T-helper 1 cell treated with Interleukin-12 subunit alpha and Interleukin-12 subunit beta and Interleukin-4 antibody, amounts not matched to agents 30 μg/mL and 1 μg/mL, for 36 hours (primary cell): ENCODE data around the gene FOSB.
"Not testable (repeated sequence)": the region's sequence is repeated elsewhere in the genome, so short reads cannot be mapped to it uniquely, and the experiment has no call there.

Experiments
- H3K27ac Mint-ChIP-seq: one replicate; pipeline ENCODE4 v1.8.0; 2021; ENCODE audit warnings: mild to moderate bottlenecking, mixed read lengths
- H3K27me3 Mint-ChIP-seq: one replicate; pipeline ENCODE4 v1.8.0; 2021; ENCODE audit warnings: low read depth, mixed read lengths
- H3K36me3 Mint-ChIP-seq: one replicate; pipeline ENCODE4 v1.8.0; 2021; ENCODE audit warnings: low read depth, mixed read lengths
- H3K4me1 Mint-ChIP-seq: one replicate; pipeline ENCODE4 v1.8.0; 2021; ENCODE audit warnings: low read depth, mixed read lengths
- H3K4me3 Mint-ChIP-seq: one replicate; pipeline ENCODE4 v1.8.0; 2021; ENCODE audit warnings: mild to moderate bottlenecking, moderate library complexity, mixed read lengths
- H3K9me3 Mint-ChIP-seq: one replicate; pipeline ENCODE4 v1.8.0; 2021; ENCODE audit warnings: mixed read lengths

FOSB gene

DNA sequence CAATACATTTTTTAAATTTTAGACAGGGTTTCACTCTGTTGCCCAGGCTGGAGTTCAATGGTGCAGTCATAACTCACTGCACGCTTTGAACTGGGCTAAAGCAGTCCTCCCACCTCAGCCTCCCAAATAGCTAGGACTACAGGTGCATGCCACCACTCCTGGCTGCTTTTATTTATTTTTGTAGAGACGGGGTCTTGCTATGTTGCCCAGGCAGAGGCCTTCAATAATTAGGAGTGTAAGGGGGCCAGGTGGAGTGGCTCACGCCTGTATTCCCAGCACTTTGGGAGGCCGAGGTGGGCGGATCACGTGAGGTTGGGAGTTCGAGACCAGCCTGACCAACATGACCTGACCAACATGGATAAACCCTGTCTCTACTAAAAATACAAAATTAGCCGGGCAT is 35.3 kb upstream of the FOSB start:
- H3K27ac Mint-ChIP-seq, H3K36me3 Mint-ChIP-seq, H3K4me1 Mint-ChIP-seq, H3K9me3 Mint-ChIP-seq, H3K4me3 Mint-ChIP-seq: not testable (repeated sequence)
- H3K27me3 Mint-ChIP-seq: peaks cover 19% of the 10 kb centered on the region

DNA sequence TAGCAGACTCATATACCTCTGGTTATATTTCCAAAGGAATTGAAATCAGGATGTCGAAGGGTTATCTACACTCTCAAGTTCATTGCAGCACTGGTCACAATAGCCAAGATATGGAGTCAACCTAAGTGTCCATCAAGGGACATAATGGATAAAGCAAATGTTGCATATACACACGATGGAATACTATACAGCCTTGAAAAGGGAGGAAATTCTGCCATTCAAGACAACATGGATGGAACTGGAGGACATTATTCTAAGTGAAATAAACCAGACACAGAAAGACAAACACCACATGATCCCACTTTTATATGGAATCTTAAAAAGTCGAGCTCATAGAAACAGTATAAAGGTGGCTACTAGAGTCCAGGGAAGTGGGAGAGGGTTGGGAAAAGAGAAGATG is 30.5 kb upstream of the FOSB start:
- H3K36me3 Mint-ChIP-seq: no peaks in the 10 kb centered on the region
- H3K4me3 Mint-ChIP-seq: no peak overlapping the region
- no peaks in the 10 kb centered on the region for H3K27me3 Mint-ChIP-seq
- peaks cover 10% of the 10 kb centered on the region for H3K4me1 Mint-ChIP-seq
- no peak overlapping the region for H3K27ac Mint-ChIP-seq
- no peaks in the 10 kb centered on the region for H3K9me3 Mint-ChIP-seq

DNA sequence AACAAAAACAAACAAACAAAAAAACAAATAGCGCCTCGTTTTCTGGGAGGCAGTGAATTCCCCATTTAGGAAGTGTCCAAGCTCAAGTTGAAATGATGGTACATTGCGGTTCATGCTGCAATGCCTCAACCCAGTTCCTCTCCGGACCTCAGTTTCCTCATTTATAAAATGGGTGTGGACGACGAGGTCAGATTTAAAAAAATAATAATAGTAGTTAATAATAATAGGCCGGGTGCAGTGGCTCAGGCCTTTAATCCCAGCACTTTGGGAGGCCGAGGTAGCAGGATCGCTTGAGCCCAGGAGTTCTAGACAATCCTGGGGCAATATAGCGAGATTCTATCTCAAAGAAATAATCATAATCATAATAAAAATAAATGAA is 28.6 kb upstream of the FOSB start:
- Mint-ChIP-seq H3K4me3 (no peak overlapping the region), H3K4me1 (peaks cover 23% of the 10 kb centered on the region), H3K36me3 (no peaks in the 10 kb centered on the region), H3K27ac (no peak overlapping the region), H3K27me3 (no peaks in the 10 kb centered on the region), H3K9me3 (no peaks in the 10 kb centered on the region)

DNA sequence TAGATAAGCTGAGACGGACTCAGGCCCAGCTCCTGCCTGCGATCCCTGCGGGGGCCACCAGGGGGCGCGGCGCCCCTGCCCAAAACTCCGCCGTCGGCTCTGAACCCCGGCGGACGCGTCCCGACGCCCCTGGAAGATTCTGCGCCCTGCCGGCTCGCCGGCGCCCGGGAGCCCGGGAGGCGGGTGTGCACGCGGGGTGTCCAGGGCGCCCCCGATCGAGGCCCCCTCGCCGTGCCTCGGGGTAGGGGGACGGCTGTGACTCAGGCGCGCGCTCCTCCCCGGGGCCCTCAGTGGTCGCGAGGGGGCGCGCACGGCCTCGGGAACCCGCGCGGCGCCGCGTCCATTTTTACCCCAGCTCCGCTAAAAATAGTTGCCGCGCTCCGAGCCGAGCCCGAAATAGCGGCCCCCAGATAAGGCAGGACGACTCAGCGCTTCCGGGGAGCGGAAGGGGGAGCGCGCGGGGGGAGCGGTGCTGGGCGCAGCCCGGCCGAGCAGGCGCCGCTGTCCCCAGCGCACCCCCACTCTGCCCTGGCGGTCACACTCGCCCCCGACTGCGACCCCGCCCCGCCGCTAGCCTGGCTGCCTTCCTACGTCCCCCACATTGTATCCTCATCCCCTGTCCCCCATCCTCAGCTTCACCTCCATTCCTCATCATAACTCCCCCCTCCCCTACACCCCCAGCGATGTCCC is 28.1 kb upstream of the FOSB start:
- H3K4me3 Mint-ChIP-seq: peak overlapping the region; percentile 72
- peak overlapping the region; percentile 80 for H3K27ac Mint-ChIP-seq
- H3K27me3 Mint-ChIP-seq: no peaks in the 10 kb centered on the region
- peaks cover 23% of the 10 kb centered on the region for H3K4me1 Mint-ChIP-seq
- no peaks in the 10 kb centered on the region for H3K36me3 Mint-ChIP-seq
- H3K9me3 Mint-ChIP-seq: no peaks in the 10 kb centered on the region

DNA sequence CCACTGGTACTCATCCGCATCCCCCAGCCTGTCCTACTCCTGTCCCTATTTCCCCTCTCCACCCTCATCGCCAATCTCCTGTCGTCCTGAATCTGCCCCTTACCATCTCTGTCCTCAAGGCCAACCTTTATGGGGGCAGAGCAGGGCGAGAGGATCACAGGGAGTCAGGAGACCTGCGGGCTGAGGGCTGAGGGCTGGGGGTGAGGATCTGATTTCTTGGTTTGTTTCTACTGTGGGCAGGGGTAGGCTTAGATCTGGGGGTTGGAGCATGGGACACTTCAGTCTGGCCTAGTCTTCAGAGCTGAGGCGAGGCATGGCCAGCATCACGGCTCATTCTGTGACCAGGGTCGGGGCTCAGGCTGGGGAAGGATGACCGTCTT is 27.5 kb upstream of the FOSB start:
- Mint-ChIP-seq H3K27me3 (no peaks in the 10 kb centered on the region), H3K36me3 (no peaks in the 10 kb centered on the region), H3K27ac (peak overlapping the region; percentile 80), H3K9me3 (no peaks in the 10 kb centered on the region), H3K4me1 (peaks cover 23% of the 10 kb centered on the region), H3K4me3 (peak overlapping the region; percentile 72)

DNA sequence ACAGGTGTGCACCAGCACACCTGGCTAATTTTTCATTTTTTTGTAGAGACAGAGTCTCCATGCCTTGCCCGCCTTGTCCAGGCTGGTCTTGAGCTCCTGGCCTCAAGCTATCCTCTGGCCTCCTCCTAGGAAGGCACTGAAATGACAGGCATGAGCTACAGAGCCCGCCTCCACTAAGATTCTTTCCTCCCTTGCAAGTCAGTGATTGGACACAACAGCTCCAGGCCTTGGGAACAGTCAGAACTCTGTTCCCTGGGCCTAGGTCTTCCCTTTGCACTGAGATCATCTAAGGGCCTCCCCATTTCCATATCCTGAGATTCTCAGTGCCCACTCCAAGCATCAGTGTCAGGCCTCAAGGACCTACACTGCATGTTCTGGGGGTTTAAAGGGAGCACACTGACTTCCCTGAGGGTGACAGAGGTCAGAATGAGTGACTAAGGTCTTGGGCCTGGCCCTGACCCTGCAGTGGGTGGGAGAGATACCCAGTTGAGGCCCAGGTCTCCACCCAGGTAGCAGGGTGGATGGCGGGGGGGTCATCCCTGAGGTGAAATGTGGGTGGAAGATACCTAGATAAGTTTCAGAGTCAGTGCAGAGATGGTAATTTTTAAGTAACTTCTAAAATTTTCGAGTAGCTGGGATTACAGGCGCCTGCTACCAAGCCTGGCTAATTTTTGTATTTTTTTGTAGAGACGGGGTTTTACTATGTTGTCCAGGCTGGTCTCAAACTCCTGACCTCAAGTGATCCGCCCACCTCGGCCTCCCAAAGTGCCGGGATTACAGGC is 26.7 kb upstream of the FOSB start:
- H3K27ac Mint-ChIP-seq: peak overlapping the region; percentile 80
- H3K4me3 Mint-ChIP-seq: peak overlapping the region; percentile 72
- H3K27me3 Mint-ChIP-seq: no peaks in the 10 kb centered on the region
- H3K4me1 Mint-ChIP-seq: peaks cover 23% of the 10 kb centered on the region
- no peaks in the 10 kb centered on the region for H3K36me3 Mint-ChIP-seq
- no peaks in the 10 kb centered on the region for H3K9me3 Mint-ChIP-seq

DNA sequence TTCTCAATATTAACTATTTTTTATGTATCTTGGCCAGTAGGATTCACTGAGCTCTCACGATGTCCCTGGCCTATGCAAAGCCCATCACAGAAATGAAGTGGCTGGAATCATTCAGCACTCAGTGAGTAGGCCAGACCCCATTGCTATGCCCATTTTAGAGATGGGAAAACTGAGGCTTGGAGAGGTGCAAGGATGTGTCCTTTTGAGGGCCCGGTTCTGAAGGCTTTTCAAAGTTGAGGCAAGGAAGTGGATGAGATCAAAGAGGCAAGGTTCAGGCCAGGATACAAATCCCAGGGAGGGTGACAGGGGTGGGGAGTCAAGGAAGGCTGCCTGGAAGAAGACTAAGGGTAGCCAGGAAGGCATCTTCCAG is 25.4 kb upstream of the FOSB start:
- Mint-ChIP-seq H3K4me3 (peak overlapping the region; percentile 63), H3K27me3 (no peaks in the 10 kb centered on the region), H3K36me3 (no peaks in the 10 kb centered on the region), H3K4me1 (peaks cover 25% of the 10 kb centered on the region), H3K9me3 (no peaks in the 10 kb centered on the region), H3K27ac (no peak overlapping the region)

DNA sequence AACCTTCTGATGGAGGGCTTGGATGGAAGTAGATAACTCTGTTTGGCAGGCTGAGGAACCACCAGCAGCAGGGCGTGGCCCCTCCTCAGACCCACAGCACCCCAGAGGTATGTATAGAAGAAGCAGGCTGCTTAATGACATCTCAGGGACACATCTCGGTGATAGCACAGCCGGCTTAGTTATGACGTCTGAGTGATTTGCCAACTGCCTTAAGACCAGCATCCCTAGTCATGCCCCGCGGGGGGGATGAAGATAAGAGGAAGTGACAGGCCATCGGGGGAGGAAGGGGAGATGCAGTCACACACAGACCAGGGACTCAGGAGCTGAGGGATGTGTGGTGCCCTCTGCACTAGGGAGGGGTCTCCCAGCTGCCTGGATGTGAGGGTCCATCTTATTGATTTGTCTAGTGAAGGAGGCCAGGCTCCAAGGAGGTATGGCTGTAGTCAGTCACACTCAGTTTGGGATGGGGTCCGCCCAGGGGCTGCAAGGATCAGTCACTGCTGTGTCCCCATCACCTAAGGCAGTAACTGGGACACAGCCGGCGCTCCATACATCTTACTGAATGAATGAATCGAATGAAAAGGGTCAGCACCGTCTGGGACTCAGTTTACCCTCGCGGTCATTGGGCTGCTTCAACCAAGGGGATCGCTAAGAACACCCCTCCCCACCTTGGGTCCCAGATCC is 24.9 kb upstream of the FOSB start:
- Mint-ChIP-seq H3K4me3 (peak overlapping the region; percentile 63), H3K27ac (peak overlapping the region; percentile 46)

DNA sequence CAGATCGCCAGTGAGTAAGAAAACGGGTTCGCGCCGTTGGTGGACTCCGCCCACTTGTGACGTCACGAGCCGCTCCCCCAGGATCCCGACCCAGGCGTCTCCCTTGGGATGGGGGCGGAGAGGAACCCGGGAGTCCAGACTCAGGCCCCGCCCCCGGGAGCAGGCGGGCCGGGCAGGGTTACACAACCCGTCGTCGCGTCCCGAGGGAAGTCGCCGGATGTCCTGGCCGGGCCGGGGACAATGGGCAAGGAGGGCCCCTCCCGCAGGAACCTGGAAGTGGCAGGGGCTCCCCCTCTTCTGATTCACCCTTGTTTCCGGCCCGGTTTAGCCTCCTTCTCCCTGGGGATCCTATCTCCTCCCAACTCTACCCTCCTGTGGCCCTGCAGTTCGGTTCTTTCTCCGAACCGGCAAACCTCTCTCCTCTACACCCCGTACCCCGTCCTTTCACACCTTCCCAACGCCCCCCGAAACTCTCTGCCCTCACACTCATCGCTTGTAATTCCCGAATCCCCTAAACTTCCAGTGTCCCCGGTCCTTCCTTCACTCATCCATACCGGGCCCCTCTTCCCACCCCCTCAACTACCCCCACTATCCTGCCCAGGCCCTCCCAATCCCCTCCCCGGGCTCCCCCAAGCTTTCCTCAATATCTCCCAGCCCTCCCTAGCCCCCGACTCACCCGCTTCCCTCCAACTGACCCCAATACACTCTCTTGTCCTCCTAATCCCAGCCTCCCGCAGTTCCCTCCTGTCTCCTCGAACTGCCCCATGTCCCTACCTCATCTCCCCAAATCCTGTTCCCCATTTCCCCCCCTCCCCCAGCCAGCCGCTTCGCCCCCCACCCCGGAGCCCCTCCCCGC is 24.1 kb upstream of the FOSB start:
- Mint-ChIP-seq H3K27me3 (no peaks in the 10 kb centered on the region), H3K4me1 (peaks cover 27% of the 10 kb centered on the region), H3K9me3 (no peaks in the 10 kb centered on the region), H3K27ac (peak overlapping the region; percentile 85), H3K4me3 (peak overlapping the region; percentile 83), H3K36me3 (no peaks in the 10 kb centered on the region)

More for the DNA sequence above, 24.9 kb upstream of the FOSB start:
- H3K9me3 Mint-ChIP-seq: no peaks in the 10 kb centered on the region
- no peaks in the 10 kb centered on the region for H3K27me3 Mint-ChIP-seq
- H3K36me3 Mint-ChIP-seq: no peaks in the 10 kb centered on the region
- peaks cover 27% of the 10 kb centered on the region for H3K4me1 Mint-ChIP-seq

DNA sequence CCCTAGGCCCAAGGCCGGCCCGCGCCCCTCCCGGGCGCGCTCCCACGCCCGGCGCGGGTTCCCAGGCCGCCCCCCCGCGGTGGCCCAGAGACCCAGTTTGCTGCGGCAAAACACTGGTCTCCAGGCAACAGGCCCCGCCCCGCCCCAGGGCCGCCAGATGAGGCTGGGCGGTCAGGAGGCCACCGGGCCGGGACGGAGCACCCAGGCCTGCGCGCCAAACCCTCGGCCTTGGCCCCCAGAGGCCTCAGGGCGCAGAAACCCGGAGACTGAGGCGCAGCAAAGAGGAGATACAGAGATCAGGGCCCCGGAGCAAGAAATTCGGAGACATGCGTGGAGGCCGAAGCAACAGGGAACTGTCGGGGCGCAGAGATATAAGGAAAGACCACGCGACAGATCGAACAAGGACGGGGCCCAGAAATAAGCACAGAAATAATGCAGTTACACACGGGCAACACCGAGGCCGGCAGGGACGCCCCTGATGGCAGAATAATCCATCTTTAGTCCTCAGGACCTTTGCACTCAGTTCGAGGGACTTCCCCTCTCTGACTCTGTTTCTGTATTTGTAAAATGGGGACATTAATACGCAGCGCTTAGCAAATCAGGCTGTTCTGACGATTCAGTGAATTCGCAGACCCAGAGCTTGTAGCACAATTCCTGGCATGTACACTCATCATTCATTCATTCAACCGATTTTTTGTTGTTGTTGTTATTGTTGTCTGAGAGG is 23.3 kb upstream of the FOSB start:
- H3K27ac Mint-ChIP-seq: no peak overlapping the region
- no peaks in the 10 kb centered on the region for H3K27me3 Mint-ChIP-seq
- H3K4me1 Mint-ChIP-seq: peaks cover 31% of the 10 kb centered on the region
- no peaks in the 10 kb centered on the region for H3K36me3 Mint-ChIP-seq
- no peaks in the 10 kb centered on the region for H3K9me3 Mint-ChIP-seq
- H3K4me3 Mint-ChIP-seq: peak overlapping the region; percentile 14

DNA sequence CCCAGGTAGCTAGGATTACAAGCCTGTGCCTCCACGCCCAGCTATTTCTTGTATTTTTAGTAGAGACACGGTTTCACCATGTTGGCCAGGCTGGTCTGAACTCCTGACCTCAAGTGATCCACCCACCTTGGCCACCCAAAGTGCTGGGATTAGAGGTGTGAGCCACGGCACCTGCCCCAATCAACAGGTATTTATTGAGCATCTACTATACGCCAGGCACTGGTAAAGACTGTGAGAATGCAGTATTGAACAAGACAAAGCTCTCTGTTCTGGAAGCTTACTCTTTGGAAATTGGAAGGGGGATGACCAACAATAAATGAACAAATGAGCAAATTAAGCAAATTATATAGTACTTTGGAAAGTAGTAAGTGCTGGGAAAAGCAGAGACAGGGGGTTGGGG is 22.7 kb upstream of the FOSB start:
- Mint-ChIP-seq H3K4me3 (no peak overlapping the region), H3K4me1 (peaks cover 35% of the 10 kb centered on the region), H3K27me3 (no peaks in the 10 kb centered on the region), H3K9me3 (no peaks in the 10 kb centered on the region), H3K27ac (no peak overlapping the region), H3K36me3 (no peaks in the 10 kb centered on the region)

DNA sequence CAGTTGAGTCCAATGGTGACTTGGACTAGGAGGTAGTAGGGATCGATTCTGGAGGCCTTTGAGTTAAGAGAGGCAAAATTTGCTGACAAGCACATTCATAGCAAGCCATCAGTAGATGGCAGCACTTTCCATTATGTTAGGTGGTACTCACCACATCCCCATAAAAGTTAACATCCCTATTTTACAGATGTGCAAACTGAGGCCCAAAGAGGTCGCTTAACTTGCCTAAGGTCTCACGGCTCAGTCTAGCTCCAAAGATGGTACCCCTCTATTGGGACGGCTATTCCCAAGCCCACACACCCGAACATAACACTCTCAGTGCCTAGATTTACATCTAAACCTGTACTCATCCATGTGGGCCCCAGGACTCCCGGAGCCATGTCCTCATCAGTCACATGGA is 21.5 kb upstream of the FOSB start:
- Mint-ChIP-seq H3K9me3 (no peaks in the 10 kb centered on the region), H3K27ac (peak overlapping the region; percentile 24), H3K36me3 (no peaks in the 10 kb centered on the region), H3K4me1 (peaks cover 33% of the 10 kb centered on the region), H3K27me3 (peaks cover under 1% of the 10 kb centered on the region), H3K4me3 (no peak overlapping the region)

DNA sequence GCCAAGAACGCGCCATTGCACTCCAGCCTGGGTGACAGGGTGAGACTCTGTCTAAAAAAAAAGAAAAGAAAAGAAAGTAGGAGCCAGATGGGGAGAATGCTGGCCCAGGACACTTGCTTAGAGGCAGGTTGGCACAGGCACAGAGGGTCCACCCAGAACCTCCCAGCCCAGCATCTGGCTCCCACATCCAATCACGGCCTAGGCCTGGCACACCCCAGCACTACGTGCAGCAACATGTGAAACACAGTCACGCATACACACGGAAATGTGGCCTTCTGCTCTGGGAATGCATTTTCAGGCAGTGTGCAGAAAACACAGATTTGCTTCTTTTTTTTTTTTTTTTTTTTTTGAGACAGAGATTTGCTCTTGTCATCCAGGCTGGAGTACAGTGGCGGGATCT is 20.9 kb upstream of the FOSB start:
- Mint-ChIP-seq H3K27me3 (peaks cover 7% of the 10 kb centered on the region), H3K36me3 (no peaks in the 10 kb centered on the region), H3K27ac (no peak overlapping the region), H3K9me3 (no peaks in the 10 kb centered on the region), H3K4me1 (peaks cover 40% of the 10 kb centered on the region), H3K4me3 (no peak overlapping the region)

DNA sequence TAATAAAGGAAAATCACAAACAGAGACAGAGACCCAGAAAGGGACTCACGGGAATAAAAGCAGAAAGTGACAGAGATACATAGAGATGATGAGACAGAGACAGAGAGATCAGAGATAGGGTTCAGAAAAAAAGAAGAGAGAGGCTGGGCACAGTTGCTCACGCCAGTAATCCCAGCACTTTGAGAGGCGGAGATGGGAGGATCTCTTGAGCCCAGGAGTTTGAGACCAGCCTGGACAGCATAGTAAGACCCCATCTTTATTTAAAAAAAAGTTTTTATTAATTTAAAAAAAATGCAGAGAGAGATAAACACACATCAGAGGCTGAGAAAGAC is 19.4 kb upstream of the FOSB start:
- H3K4me3 Mint-ChIP-seq: no peak overlapping the region
- no peaks in the 10 kb centered on the region for H3K36me3 Mint-ChIP-seq
- H3K4me1 Mint-ChIP-seq: peaks cover 34% of the 10 kb centered on the region
- H3K9me3 Mint-ChIP-seq: no peaks in the 10 kb centered on the region
- H3K27ac Mint-ChIP-seq: peak overlapping the region; percentile 7
- H3K27me3 Mint-ChIP-seq: peaks cover 8% of the 10 kb centered on the region
